Measurements from ENCODE around the gene CISD2. TPM values are rescaled to one million over a fixed set of nuclear protein-coding genes. Genes with fewer than 3 reads are reported as not detected.

CISD2 gene
- total RNA-seq, 5 donors from 2014 or later (not counting 1 experiment from before 2014, with no cell fraction given): 12.2 to 14.2 (median 13.1) TPM

GRCh38 chr4:102842367-102842766, 26.4 kb upstream of the CISD2 start:
- ChIA-PET CTCF (interaction anchor here in 1 of 2 donors (0.5 to 0.7 kb wide), 2 partner anchors 31 to 69 kb away, joined by 3 to 4 read pairs; no protein-coding TSS in a partner anchor), POLR2A (interaction anchor here in 1 of 2 donors (0.8 kb wide), 1 partner anchor 14 kb away, joined by 8 read pairs; no protein-coding TSS in a partner anchor)
- Histone ChIP-seq H3K4me3 (ENCODE audit: control insufficient read depth in 1 of 2, extremely low read depth in 1 of 2, low read length in 1 of 2) (no peak overlapping the region), H3K27ac (ENCODE audit: low read length) (no peak overlapping the region), H3K36me3 (ENCODE audit: control insufficient read depth in 2 of 2, extremely low read depth in 1 of 2, insufficient read depth in 1 of 2, low read length in 1 of 2) (no peaks in the 10 kb centered on the region), H3K9me3 (no peaks in the 10 kb centered on the region), H3K4me1 (ENCODE audit: control insufficient read depth in 1 of 2, extremely low read depth in 1 of 2, insufficient read depth in 2 of 2, low read length in 2 of 2) (peaks cover 0 to 5% of the 10 kb centered on the region in 2 experiments), H3K27me3 (replicated peaks in 1 of 2; ENCODE audit: control insufficient read depth in 2 of 2, extremely low read depth in 1 of 2, insufficient read depth in 2 of 2, low read length in 1 of 2) (no peaks in the 10 kb centered on the region)
- DNase-seq (no peak), ATAC-seq (replicated peaks in 1 of 4) (no peak)
- Mint-ChIP-seq H3K27me3 (no peaks in the 10 kb centered on the region), H3K4me3 (no peak overlapping the region), H3K36me3 (peaks cover 8% of the 10 kb centered on the region), H3K9me3 (no peaks in the 10 kb centered on the region), H3K4me1 (no peaks in the 10 kb centered on the region), H3K27ac (no peak overlapping the region)
- WGBS (ENCODE audit: insufficient coverage): no CpG with 5 or more reads among the region's 3 CpGs

DNA sequence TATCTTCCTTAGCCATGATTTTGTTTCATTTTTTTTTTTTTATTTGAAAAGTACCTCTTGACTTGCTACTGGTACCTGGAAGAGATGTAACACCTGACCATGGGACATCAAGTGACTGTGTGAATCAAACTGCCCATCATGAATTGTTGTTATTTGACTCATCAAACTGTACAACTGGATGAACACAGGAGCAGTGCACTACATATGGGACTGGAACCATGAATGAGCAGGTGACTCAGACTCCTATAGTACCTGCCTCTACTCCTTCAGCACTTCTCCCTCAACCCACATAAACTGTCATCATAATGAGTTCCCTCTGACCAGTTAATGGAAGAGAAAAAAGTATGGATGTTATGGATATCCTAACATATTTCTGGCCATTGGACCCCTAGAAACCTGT, 25.5 kb upstream of the CISD2 start:
- POLR2A ChIA-PET: no interaction called here

DNA sequence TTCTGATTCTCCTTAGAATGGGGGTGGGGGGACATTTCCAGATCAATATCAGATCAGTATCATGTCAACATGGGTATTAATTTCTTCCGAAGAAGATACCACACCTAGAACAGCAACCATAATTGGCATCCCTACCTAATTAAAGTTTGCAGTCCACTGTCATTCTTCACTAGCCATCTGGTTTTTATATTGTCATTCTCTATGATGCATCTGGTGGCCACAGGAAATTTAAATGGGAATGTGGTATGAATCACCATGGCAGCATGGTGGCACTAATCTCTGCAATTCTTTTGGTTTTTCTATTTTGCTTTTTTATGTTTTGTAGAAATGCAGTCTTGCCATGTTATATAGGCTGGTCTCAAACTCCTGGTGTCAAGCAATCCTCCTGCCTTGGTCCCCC, 24.9 kb upstream of the CISD2 start:
- Mint-ChIP-seq H3K27ac (no peak overlapping the region), H3K27me3 (no peaks in the 10 kb centered on the region), H3K36me3 (peaks cover 8% of the 10 kb centered on the region), H3K4me3 (no peak overlapping the region), H3K9me3 (no peaks in the 10 kb centered on the region), H3K4me1 (no peaks in the 10 kb centered on the region)
- ChIA-PET POLR2A (no interaction called here), CTCF (no interaction called here)
- H3K4me1 ChIP-seq (ENCODE audit: control insufficient read depth in 1 of 2, extremely low read depth in 1 of 2, insufficient read depth in 2 of 2, low read length in 2 of 2): no peaks in the 10 kb centered on the region
- no peaks in the 10 kb centered on the region for H3K36me3 ChIP-seq (ENCODE audit: control insufficient read depth in 2 of 2, extremely low read depth in 1 of 2, insufficient read depth in 1 of 2, low read length in 1 of 2)
- no peaks in the 10 kb centered on the region for H3K27me3 ChIP-seq (replicated peaks in 1 of 2; ENCODE audit: control insufficient read depth in 2 of 2, extremely low read depth in 1 of 2, insufficient read depth in 2 of 2, low read length in 1 of 2)
- DNase-seq: no peak
- no peaks in the 10 kb centered on the region for H3K9me3 ChIP-seq
- no peak overlapping the region for H3K4me3 ChIP-seq (ENCODE audit: control insufficient read depth in 1 of 2, extremely low read depth in 1 of 2, low read length in 1 of 2)
- WGBS (ENCODE audit: insufficient coverage): no CpG with 5 or more reads among the region's 1 CpG
- ATAC-seq (replicated peaks in 1 of 4): no peak
- H3K27ac ChIP-seq (ENCODE audit: low read length): no peak overlapping the region

More for the DNA sequence above, 25.5 kb upstream of the CISD2 start:
- no peak for DNase-seq
- H3K27ac Mint-ChIP-seq: no peak overlapping the region
- no peaks in the 10 kb centered on the region for H3K4me1 Mint-ChIP-seq
- H3K27ac ChIP-seq (ENCODE audit: low read length): no peak overlapping the region
- H3K9me3 Mint-ChIP-seq: no peaks in the 10 kb centered on the region
- no peak overlapping the region for H3K4me3 ChIP-seq (ENCODE audit: control insufficient read depth in 1 of 2, extremely low read depth in 1 of 2, low read length in 1 of 2)
- H3K4me3 Mint-ChIP-seq: no peak overlapping the region
- H3K36me3 ChIP-seq (ENCODE audit: control insufficient read depth in 2 of 2, extremely low read depth in 1 of 2, insufficient read depth in 1 of 2, low read length in 1 of 2): no peaks in the 10 kb centered on the region
- H3K9me3 ChIP-seq: no peaks in the 10 kb centered on the region
- no peaks in the 10 kb centered on the region for H3K27me3 Mint-ChIP-seq
- CTCF ChIA-PET: interaction anchor here in 1 of 2 donors (0.5 kb wide), 1 partner anchor 30 kb away, joined by 4 read pairs; no protein-coding TSS in a partner anchor
- no peaks in the 10 kb centered on the region for H3K27me3 ChIP-seq (replicated peaks in 1 of 2; ENCODE audit: control insufficient read depth in 2 of 2, extremely low read depth in 1 of 2, insufficient read depth in 2 of 2, low read length in 1 of 2)
- no peak for ATAC-seq (replicated peaks in 1 of 4)
- peaks cover 0 to 5% of the 10 kb centered on the region in 2 experiments for H3K4me1 ChIP-seq (ENCODE audit: control insufficient read depth in 1 of 2, extremely low read depth in 1 of 2, insufficient read depth in 2 of 2, low read length in 2 of 2)
- H3K36me3 Mint-ChIP-seq: peaks cover 8% of the 10 kb centered on the region

DNA sequence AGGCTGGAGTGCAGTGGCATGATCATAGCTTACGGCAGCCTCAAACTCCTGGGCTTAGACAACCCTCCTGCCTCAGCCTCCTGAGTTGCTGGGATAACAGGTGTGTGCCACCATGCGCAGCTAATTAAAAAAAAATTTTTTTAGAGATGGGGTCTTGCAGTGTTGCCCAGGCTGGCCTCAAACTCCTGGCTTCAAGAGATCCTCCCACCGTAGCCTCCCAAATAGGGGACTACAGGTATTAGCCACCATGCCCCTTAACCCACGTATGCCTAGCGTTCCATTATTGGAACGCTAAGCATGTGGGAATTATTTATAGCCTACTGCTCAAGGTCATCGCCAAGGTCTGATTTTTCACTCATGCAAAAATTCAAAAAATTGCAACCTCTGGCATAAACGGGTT, 21.1 kb upstream of the CISD2 start:
- Mint-ChIP-seq H3K27me3 (no peaks in the 10 kb centered on the region), H3K4me3 (no peak overlapping the region), H3K9me3 (no peaks in the 10 kb centered on the region), H3K4me1 (peaks cover 0 to 4% (median 2%) of the 10 kb centered on the region in 3 donors), H3K27ac (no peak overlapping the region), H3K36me3 (no peaks in the 10 kb centered on the region)
- Histone ChIP-seq H3K9me3 (no peaks in the 10 kb centered on the region), H3K27ac (ENCODE audit: low read length) (no peak overlapping the region), H3K4me1 (ENCODE audit: control insufficient read depth in 1 of 2, extremely low read depth in 1 of 2, insufficient read depth in 2 of 2, low read length in 2 of 2) (no peaks in the 10 kb centered on the region), H3K4me3 (ENCODE audit: control insufficient read depth in 1 of 2, extremely low read depth in 1 of 2, low read length in 1 of 2) (no peak overlapping the region), H3K36me3 (ENCODE audit: control insufficient read depth in 2 of 2, extremely low read depth in 1 of 2, insufficient read depth in 1 of 2, low read length in 1 of 2) (no peaks in the 10 kb centered on the region), H3K27me3 (replicated peaks in 1 of 2; ENCODE audit: control insufficient read depth in 2 of 2, extremely low read depth in 1 of 2, insufficient read depth in 2 of 2, low read length in 1 of 2) (no peaks in the 10 kb centered on the region)
- ChIA-PET CTCF (no interaction called here), POLR2A (no interaction called here)
- no peak for ATAC-seq (replicated peaks in 1 of 4)
- DNase-seq: no peak
- no CpG with 5 or more reads among the region's 8 CpGs for WGBS (ENCODE audit: insufficient coverage)

- Mint-ChIP-seq H3K4me1 (peaks cover 0 to 4% (median 2%) of the 10 kb centered on the region in 3 donors), H3K9me3 (no peaks in the 10 kb centered on the region), H3K27ac (no peak overlapping the region), H3K4me3 (no peak overlapping the region), H3K36me3 (no peaks in the 10 kb centered on the region), H3K27me3 (no peaks in the 10 kb centered on the region)
- ATAC-seq (replicated peaks in 1 of 4) (no peak), DNase-seq (no peak)
- Histone ChIP-seq H3K9me3 (no peaks in the 10 kb centered on the region), H3K36me3 (ENCODE audit: control insufficient read depth in 2 of 2, extremely low read depth in 1 of 2, insufficient read depth in 1 of 2, low read length in 1 of 2) (no peaks in the 10 kb centered on the region), H3K4me1 (ENCODE audit: control insufficient read depth in 1 of 2, extremely low read depth in 1 of 2, insufficient read depth in 2 of 2, low read length in 2 of 2) (no peaks in the 10 kb centered on the region), H3K27ac (ENCODE audit: low read length) (no peak overlapping the region), H3K27me3 (replicated peaks in 1 of 2; ENCODE audit: control insufficient read depth in 2 of 2, extremely low read depth in 1 of 2, insufficient read depth in 2 of 2, low read length in 1 of 2) (no peaks in the 10 kb centered on the region), H3K4me3 (ENCODE audit: control insufficient read depth in 1 of 2, extremely low read depth in 1 of 2, low read length in 1 of 2) (no peak overlapping the region)
- ChIA-PET CTCF (no interaction called here), POLR2A (no interaction called here)
- no CpG with 5 or more reads among the region's 3 CpGs for WGBS (ENCODE audit: insufficient coverage)
Measured at GRCh38 chr4:102849579-102850104, 19.1 kb upstream of the CISD2 start.

- Histone ChIP-seq H3K27ac (ENCODE audit: low read length) (no peak overlapping the region), H3K36me3 (ENCODE audit: control insufficient read depth in 2 of 2, extremely low read depth in 1 of 2, insufficient read depth in 1 of 2, low read length in 1 of 2) (no peaks in the 10 kb centered on the region), H3K4me1 (ENCODE audit: control insufficient read depth in 1 of 2, extremely low read depth in 1 of 2, insufficient read depth in 2 of 2, low read length in 2 of 2) (no peaks in the 10 kb centered on the region), H3K9me3 (no peaks in the 10 kb centered on the region), H3K27me3 (replicated peaks in 1 of 2; ENCODE audit: control insufficient read depth in 2 of 2, extremely low read depth in 1 of 2, insufficient read depth in 2 of 2, low read length in 1 of 2) (no peaks in the 10 kb centered on the region), H3K4me3 (ENCODE audit: control insufficient read depth in 1 of 2, extremely low read depth in 1 of 2, low read length in 1 of 2) (no peak overlapping the region)
- no peaks in the 10 kb centered on the region for H3K9me3 Mint-ChIP-seq
- H3K27ac Mint-ChIP-seq: no peak overlapping the region
- H3K36me3 Mint-ChIP-seq: no peaks in the 10 kb centered on the region
- H3K4me1 Mint-ChIP-seq: peaks cover 0 to 4% (median 2%) of the 10 kb centered on the region in 3 donors
- H3K4me3 Mint-ChIP-seq: no peak overlapping the region
- WGBS (ENCODE audit: insufficient coverage): no CpG with 5 or more reads among the region's 2 CpGs
- ChIA-PET POLR2A (interaction anchor here in 1 of 2 donors (0.6 kb wide), 1 partner anchor 216 kb away, joined by 3 read pairs; no protein-coding TSS in a partner anchor), CTCF (no interaction called here)
- ATAC-seq (replicated peaks in 1 of 4): no peak
- no peak for DNase-seq
- no peaks in the 10 kb centered on the region for H3K27me3 Mint-ChIP-seq
Measured at GRCh38 chr4:102850370-102850769, 18.4 kb upstream of the CISD2 start.
